Muscle of arm (tissue), 12 donors: ENCODE measurements around the gene GCGR. TPM values are rescaled to one million over a fixed set of nuclear protein-coding genes. Genes with fewer than 3 reads are reported as not detected.
"Not testable (repeated sequence)": the region's sequence is repeated elsewhere in the genome, so short reads cannot be mapped to it uniquely, and the experiment has no call there.

Experiments
- DNase-seq: peaks from one replicate; pipeline ENCODE4 v3.0.0-alpha.2; 2013
- polyA plus RNA-seq, 12 donors: library from polyadenylated mRNA; unstranded; fragments of 120-200 nt; gene quantifications; one replicate each; pipeline ENCODE4 v1.2.1, GENCODE V29; 2013; ENCODE audit not compliant: insufficient read length in 12 of 12

Gene GCGR
- polyA plus RNA-seq, 12 donors: 0.18 to 0.33 (median 0.22) TPM; not detected in 8

- no peak for DNase-seq
Observed at GRCh38 chr17:81831957-81832607, 28.1 kb downstream of the GCGR start.

GRCh38 chr17:81832608-81833159 is 28.7 kb downstream of the GCGR start:
- peak; percentile 25 for DNase-seq

- peak; percentile 94 for DNase-seq
Observed at GRCh38 chr17:81833160-81833920, 29.4 kb downstream of the GCGR start, which contains the start of gene MCRIP1. Gene MCRIP1 (minus strand): TSS chr17:81833291. CDS start chr17:81824506, 8,785 bp downstream.

GRCh38 chr17:81833921-81834830 is 30.2 kb downstream of the GCGR start:
- DNase-seq: no peak

- no peak for DNase-seq
Observed at GRCh38 chr17:81834831-81835267, 30.9 kb downstream of the GCGR start, which contains the start of gene PPP1R27. Gene PPP1R27 (minus strand): TSS chr17:81835050. CDS start chr17:81834953, 97 bp downstream.

- DNase-seq: no peak
Observed at GRCh38 chr17:81837641-81838040, 33.7 kb downstream of the GCGR start.

- no peak for DNase-seq
Observed at GRCh38 chr17:81838753-81839255, 34.9 kb downstream of the GCGR start.

- DNase-seq: no peak
Observed at GRCh38 chr17:81839301-81839700, 35.4 kb downstream of the GCGR start.

GRCh38 chr17:81840059-81840458 is 36.1 kb downstream of the GCGR start:
- DNase-seq: not testable (repeated sequence)

GRCh38 chr17:81840826-81841778 is 37.2 kb downstream of the GCGR start:
- DNase-seq: no peak

GRCh38 chr17:81841866-81842265 is 37.9 kb downstream of the GCGR start:
- no peak for DNase-seq

- no peak for DNase-seq
Observed at GRCh38 chr17:81842378-81842724, 38.4 kb downstream of the GCGR start.

- DNase-seq: no peak
Observed at GRCh38 chr17:81842725-81843504, 39.0 kb downstream of the GCGR start.

- no peak for DNase-seq
Observed at GRCh38 chr17:81843713-81844326, 39.9 kb downstream of the GCGR start.

GRCh38 chr17:81844327-81844851 is 40.4 kb downstream of the GCGR start:
- DNase-seq: no peak

- no peak for DNase-seq
Observed at GRCh38 chr17:81844887-81845286, 40.9 kb downstream of the GCGR start.

- DNase-seq: no peak
Observed at GRCh38 chr17:81845361-81845760, 41.4 kb downstream of the GCGR start.

GRCh38 chr17:81845881-81846742 is 42.2 kb downstream of the GCGR start:
- DNase-seq: no peak
